Stimulated activated CD8-positive, alpha-beta memory T cell treated with anti-CD3 and anti-CD28 coated beads, Interleukin-4, amount 100 ng/mL, for 4 hours (primary cell): ENCODE measurements around the gene PON3.

Experiments used
- DNase-seq, 2 donors: peaks; one replicate each; pipeline ENCODE4 v3.0.0-alpha.2; 2020; ENCODE audit warnings: low read depth in 2 of 2, low spot score in 1 of 2

Gene PON3

DNA sequence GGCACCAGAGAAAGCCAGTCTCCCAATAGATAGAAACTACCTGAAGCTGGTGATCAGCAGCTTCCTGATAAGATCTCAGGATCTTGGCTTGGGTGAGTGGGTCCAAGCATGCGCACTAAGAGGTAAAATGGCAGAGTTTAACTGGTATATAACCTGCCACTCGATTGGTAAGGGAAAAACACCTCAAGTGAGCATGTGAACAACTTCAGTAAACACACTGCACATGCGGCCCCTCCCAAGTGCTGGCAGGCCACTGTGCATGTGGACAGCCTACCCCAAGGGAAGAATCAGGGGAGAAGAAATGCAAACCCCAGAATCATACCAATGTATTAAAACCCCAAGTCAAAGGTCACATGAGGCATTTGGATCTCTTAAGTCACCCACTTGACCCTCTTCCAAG, 54.1 kb downstream of the PON3 start:
- no peak for DNase-seq

DNA sequence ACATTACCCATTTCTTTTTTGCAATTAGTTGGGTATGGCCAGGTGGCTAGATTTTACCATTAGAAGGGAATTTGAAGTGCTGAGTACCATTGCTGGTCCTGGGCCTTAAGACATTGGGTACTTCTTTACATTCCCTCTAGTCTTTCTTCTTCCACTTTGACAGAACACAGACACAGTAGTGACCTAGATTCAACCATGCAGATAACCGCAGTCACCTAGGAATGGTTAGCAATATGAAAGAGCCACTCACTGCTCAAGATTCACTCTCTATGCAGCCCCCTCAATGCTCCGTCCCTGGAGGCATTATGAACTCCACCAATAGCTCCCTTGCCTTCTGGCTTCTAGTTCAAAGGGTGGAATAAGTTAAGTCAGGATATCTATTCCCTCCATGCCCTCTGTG, 55.7 kb downstream of the PON3 start:
- no peak for DNase-seq

DNA sequence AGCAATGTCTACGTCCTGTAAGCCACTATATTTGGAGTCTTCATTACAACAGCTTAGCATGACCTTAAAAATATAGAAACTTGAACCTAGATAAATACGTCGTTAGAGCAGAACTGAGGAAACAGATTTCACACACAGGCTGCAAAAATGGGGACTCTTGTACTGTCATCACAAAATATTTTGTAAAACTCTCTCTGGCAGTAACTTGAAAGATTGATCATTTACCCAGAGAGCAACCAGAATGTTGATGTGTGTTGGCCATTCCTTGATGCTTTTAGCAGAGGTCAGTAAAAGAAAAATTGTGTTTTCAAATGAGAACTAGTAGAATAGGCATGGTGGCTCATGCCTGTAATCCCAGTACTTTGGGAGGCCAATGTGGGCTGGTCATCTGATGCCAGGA, 57.3 kb downstream of the PON3 start:
- no peak for DNase-seq

DNA sequence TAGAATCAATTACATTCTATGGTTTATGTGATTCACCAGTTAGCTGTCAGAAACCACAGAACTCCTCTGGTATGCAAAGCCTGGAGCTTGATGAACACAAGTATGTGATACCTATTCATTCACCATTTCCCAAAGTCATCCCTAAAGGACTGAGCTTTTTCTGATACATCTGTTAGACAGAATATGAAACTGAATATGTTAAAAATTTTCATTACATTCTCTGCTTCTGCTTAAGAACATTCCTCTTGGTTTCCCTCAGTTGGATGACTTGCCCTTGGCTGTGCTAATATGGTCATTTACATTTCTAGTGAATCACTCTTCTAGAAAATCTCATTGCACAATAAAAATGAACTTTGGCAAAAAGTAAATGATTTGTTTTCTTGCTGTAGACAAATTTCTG, 61.1 kb downstream of the PON3 start:
- no peak for DNase-seq

DNA sequence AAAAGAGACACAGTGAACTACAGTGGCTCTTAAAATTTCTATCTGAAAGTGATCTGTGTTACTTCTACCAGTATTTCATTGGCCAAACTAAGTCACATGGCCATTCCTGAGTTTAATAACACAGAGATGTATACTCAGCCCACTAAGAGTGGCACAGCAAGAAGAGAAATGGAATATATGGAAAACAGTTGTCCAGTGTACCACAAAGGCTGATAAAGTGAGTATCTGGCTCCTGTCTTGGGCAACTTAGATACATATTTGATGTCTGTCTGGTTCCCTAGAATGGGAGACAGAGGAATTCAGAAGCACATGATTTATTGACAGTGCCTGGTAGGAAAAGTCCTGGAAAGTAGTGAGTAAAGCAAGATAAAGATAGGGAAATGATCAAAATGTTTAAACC, 61.7 kb downstream of the PON3 start:
- no peak for DNase-seq

DNA sequence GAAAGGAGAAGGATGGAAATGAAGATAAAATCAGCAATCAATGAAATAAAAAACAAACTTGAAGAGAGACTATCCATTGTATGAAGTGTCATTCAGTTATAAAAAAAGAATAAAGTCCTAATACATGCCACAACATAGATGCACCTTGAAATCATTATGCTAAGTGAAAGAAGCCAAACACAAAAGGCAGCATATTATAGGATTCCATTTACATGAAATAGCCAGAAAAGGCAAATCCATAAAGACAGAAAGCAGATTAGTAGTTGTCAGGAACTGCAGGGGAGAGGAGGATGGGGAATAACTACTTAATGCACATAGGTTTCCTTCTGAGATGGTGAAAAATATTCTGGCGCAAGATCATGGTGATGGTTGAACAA, 65.2 kb downstream of the PON3 start:
- DNase-seq: no peak

DNA sequence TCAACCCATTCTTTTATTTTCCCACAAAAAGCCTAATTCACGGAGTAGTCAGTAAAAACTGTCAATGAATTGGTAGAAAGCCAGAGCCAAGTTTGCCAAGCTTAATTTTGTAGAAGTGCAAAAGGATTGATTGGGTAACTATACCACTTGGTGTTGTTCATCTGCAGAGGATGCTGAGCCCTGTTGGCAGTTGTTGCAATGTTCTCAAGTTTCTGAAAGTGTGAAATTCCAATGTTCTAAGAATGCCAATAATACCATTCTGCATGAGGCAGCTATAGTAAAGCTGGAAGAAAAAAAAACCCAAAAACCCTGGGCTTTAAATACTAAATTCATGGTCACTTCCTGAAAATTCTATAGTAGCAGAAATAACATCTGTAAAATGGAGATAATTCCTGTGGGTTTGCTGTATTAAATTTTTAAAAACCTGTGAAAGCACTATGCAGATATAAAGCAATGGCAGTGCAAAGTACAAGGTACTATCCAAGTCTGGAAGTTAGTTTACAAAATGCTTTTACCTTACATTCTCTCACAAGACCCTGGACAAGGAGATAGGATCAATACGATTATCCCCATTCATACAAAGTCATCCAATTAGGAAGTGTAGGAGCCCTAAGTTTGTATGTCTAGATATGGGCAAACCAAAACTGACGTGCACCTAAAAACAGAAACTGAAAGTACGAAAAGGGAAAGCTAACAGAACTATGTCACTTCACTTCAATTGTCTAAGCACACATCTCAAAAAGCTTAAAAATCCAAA, 65.8 kb downstream of the PON3 start:
- no peak for DNase-seq

DNA sequence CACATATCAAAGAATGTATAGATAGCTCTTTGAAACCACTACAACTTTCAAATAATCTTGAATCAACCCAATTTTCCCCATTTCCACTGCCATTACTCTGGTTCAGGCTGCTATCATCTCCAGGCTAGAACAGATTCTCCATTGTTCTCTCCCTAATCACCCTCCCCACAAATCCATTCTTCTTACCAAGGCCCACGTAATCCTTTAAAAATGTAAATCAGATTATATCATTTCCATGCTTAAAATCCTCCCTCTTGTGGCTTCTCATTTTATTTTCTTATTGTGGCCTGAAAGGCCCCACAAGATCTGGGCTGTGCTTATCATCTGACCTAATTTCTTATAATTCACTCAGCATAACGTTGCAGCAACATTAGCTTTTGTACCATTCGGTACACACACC, 68.8 kb downstream of the PON3 start:
- DNase-seq: no peak

DNA sequence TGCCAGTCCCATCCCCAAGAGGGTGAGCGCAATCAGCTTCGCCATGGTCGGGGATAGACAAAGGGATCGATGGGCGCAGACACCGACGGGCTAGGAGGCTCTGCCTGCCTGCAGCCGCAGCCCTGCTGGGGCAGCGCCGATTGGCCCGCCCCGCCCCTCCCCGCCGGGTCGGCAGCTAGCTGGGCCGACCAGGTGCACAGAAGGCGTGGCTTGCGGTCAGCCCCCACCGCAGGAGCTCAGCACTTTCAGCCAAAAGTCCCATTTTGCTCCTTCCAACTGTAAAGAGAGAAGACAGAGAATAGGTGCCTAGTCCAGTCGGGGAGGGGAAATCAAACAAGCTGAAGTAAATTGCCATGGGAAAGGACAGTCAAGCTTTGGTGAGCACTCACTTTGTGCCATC, 71.7 kb downstream of the PON3 start, which contains the start of gene PON1:
Gene PON1 (minus strand): TSS at position 102 of the 400 bp plus-strand sequence. CDS start 57 bp downstream, at position 45.
- DNase-seq: no peak

DNA sequence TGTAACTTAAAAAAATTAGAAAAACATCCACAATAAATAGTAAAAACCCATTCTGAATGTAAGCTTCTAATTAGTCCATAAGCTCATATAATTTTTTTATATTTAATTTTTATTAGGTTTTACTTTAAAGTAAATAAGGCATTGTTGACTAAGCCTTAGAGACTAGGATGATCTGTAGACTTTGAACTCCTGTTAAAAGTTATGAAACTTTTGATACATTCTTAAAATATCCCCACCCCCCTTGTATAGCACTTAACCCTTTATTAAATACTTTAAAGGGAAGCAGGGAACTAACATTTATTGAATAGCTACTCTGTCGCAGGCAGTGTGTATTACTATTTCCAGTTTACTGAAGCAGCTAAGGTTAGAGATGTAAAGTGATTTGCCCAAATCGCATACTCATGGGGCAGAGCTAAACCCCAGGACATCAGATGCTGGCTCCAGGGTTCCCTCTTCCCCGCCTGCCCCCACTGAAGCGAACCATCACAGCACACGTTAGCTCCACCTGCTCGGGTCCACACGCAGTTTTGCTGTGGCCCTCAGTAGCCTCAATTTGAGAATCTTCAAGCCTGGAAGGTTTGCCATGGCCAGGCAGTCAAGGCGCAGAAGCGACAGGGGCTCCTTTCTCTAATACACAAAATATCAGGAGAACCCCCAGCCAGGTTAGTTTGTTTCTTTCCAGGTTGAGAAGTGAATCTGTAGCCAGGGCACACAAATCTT, 72.6 kb downstream of the PON3 start:
- no peak for DNase-seq

DNA sequence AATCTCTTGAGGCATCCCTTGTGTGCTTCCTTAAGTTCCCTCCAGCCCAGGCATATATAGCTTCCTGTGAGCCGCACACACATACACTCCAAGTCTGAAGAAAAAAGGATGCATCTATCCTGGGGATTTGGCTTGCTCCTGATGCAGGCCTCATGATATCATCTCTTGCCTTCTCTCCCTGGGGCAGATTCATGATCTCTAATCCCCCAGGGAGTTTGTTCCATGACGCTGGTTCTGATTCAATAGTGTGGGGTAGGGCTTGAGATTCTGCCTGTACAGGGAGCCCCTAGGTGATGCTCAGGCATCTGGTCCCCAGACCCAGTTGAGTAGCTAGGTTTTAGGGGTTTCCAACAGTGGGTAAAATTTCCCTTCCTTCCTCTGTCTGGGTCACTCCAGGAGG, 73.3 kb downstream of the PON3 start:
- DNase-seq: no peak

DNA sequence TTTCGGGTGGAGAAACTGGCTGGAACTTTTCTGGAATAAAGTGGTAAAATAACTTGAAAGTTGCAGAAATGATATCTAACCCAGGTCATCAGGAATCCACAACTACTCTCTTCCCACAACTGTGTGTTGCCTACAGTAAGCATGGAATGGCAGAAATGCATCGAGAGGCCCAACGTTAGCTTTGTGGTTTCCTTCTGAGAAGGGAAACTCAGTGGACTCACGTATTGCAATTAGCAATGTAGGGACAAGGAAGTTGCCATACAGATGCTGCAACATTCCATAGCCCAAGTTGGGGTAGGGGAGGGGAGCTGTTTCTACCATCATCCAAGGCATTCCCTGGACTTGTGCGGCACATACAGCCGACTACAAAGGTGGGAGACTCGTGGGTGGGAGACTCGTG, 73.8 kb downstream of the PON3 start:
- DNase-seq: no peak

DNA sequence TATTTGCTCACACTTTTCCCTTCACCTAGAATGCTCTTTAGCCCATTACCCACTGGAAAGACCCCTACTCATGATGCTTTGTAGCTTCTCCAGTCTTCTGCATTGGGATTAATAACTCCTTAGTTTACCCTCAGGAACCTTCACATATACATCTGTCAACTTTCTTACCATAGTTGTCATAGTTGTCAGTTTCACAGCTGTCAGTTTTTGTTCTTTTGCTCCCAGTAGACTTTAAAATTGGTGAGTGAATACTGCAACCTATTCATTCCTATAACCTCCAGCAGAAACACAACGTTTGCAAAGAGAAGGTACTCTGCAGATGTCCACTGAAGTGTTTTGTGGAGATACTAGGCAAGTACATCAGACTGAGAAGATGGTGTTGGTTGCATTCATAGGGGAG, 74.5 kb downstream of the PON3 start:
- no peak for DNase-seq

DNA sequence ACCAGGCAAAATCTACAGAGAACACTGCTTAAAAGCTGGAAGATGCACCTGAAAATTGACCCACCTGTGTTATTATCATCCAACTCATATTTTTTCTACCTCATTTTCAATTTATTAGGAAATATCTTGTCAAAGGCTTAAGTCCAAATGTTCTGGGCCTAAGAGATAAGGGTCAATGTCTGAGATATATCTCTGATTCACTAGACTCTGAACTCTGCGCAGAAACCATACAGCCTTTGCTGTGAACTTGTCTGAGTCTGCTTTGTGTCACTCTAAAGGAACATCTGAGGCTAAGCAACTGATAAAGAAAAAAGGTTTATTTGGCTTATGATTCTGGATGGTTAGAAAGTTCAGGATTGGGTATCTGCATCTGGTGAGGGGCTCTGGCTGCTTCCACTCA, 75.5 kb downstream of the PON3 start:
- DNase-seq: no peak

DNA sequence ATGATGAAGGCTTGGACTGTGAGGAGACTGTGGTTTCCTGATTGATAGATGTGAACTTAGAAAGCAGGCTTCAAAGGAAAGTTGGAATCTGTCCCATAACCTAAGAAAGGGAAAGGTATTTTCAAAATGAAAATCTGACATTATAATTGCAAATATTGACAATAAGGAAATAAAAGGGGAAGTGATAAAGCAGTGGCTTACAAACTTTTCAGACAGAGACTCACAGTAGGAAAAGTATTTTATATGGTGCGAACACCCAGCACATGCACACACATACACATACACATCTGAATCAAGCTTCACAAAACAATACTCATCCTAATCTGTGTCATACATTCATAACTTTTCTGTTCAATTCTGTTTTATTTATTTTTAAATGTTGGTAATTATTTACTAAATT, 76.6 kb downstream of the PON3 start:
- no peak for DNase-seq

DNA sequence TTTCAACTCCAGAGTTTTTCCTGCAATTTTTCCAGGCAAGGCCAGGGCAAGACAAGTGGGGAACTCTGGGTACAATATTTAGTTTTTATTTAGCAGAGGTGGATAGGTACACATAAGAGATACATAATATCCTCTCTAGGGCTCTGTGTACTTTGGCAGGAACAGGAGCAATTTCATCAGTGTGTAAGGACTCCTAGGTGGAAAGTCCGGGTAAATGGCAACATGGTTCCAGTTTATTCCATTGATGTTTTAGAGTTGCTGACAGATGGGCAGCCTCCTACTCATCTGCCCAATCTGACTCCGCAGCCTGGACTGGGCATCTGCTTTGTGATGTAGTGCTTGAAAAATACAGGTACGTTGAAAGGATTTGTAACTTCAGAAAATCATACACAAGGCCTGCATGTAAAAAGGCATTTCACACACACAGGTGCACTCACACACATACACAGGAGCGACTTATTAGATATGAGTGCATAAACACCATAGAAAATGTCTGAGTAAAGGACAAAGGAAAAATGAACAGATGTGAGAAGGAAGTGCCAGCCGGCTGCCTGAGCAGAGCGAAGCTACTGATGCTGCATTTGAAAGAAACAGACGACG, 77.6 kb downstream of the PON3 start:
- no peak for DNase-seq

DNA sequence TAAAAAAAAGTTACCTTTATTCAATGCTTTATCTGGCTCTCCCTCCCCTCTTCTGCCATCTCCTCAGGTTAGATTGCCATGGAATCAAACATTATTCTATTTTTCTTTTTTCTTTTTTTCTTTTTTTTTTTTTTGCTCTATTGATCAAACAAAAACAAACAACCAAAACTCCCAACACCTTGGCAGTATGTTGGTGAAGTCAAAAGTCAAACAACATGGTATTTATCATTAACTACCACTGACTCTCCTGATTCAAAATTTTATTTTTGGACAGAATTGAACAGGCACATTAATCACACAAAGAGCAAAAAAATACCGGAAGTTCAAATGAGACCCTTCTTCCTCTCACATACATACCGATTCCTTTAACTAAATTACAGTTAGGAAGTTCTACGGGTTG, 78.2 kb downstream of the PON3 start:
- no peak for DNase-seq

DNA sequence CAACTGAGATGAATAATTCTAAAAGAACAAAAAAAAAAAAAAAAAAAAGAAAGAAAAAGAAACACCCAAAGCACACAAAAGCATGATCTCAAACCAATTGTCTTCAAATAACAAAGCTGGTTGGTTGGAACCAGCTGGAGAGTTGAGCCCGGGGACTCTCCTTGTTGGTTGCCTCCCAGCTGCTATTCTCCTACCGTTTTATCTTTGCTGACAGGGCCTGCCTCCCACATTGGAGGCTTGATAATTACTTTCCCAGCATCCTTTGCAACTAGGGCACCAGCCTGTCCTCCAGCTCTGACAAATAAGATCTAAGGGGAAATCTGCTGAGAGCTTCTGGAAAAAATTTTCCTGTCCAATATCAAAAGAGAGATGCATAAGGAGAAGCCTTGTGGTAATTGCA, 78.6 kb downstream of the PON3 start:
- no peak for DNase-seq

DNA sequence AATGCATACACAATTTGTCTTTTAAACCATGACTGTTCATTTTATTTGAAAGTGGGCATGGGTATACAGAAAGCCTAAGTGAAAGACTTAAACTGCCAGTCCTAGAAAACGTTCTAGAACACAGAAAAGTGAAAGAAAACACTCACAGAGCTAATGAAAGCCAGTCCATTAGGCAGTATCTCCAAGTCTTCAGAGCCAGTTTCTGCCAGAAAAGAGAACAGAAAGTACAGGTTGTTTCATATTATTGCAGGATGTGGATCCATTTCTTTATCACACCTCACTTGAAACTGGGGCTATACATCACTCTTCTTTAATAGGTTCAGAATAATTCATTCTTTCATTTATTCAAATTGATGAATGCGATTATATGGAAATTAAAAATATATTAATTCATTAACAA, 79.6 kb downstream of the PON3 start:
- DNase-seq: no peak

DNA sequence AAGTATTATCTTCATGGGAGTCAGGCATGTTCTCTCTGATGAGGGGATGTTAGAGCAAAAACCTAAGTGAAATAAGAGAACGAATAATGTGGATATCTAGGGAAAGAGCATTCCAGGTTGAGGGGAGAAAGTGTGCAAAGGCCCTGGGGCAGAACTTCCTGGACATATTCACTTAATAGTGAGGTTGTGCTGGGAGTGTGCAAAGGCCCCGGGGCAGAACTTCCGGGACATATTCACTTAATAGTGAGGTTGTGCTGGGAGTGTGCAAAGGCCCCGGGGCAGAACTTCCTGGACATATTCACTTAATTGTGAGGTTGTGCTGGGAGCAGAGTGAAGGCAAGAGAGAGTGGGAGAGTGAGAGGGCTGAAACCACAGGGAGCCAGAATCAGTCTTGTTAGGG, 83.6 kb downstream of the PON3 start:
- no peak for DNase-seq

DNA sequence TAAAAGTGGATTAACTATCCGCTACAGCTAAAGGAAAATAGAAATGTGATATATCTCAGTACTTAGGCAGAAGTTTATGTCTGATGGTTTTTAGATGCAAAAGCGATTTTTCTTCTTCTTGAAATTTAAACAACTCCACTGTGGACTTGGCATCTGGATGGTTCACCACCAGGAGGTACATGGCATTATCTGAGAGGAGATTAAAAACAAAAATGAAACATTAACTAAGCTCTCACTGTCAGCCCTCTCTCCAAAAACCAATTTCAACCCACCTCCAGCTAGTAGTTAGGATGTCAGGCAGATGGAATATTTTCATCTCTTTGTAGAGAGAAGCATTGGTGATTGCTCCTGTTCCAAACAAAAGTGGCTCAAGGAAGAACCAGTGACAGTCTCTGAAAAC, 84.8 kb downstream of the PON3 start:
- no peak for DNase-seq

DNA sequence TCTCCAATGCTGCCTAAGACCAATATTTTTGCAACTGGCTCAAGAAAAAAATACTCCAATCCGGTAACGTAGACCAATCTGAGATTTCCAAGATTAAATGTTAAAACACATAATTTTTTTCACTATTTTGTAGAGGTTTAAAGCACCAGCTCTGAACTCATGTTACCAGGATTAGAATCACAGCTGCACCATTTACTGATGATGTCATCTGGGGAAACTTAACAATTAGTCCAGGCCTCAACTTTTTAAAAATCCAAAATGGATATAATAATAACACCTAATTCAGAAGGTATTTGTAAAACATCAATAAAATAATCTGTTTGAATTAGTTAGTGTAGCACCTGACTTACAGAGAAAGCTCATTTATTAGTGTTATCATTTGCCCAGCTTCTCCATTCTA, 86.2 kb downstream of the PON3 start:
- no peak for DNase-seq
